Keratinocyte (primary cell): Measurements from ENCODE around the gene PFKFB4. TPM values are rescaled to one million over a fixed set of nuclear protein-coding genes. Genes with fewer than 3 reads are reported as not detected.

Experiments used
- DNase-seq: peaks from one replicate; pipeline ENCODE4 v3.0.0-alpha.2; 2011; ENCODE audit warnings: low read depth, missing footprints, low spot score
- FAIRE-seq: peaks from 2 replicates; lab custom pipeline; 2011; peaks lifted over from hg19 to GRCh38; lab: Jason Lieb, UNC
- H2AFZ ChIP-seq: 2 replicates; pipeline ENCODE4 v1.6.0; 2012; ENCODE audit warnings: low read length, control low read depth, inconsistent platforms; ENCODE audit not compliant: control insufficient read depth
- H3K27ac ChIP-seq: 2 replicates; pipeline ENCODE4 v1.5.1; 2011; ENCODE audit warnings: low read length; ENCODE audit not compliant: control insufficient read depth, insufficient read depth
- H3K27me3 ChIP-seq: 3 replicates; pipeline ENCODE4 v1.6.0; 2011; ENCODE audit warnings: low read length; ENCODE audit not compliant: control insufficient read depth, insufficient read depth; ENCODE audit errors: extremely low read depth
- H3K36me3 ChIP-seq, 2 experiments: 2 replicates in 1 of 2; 3 replicates in 1 of 2; pipeline ENCODE4 v1.5.1; 2011; ENCODE audit warnings: low read length in 2 of 2, mild to moderate bottlenecking in 1 of 2; ENCODE audit not compliant: control insufficient read depth in 2 of 2, insufficient read depth in 2 of 2; ENCODE audit errors: extremely low read depth in 1 of 2
- H3K4me1 ChIP-seq: 3 replicates; pipeline ENCODE4 v1.5.1; 2011; ENCODE audit warnings: low read length; ENCODE audit not compliant: control insufficient read depth, insufficient read depth; ENCODE audit errors: extremely low read depth
- H3K4me2 ChIP-seq: 3 replicates; pipeline ENCODE4 v1.6.0; 2011; ENCODE audit warnings: low read depth, low read length; ENCODE audit not compliant: control insufficient read depth, insufficient read depth; ENCODE audit errors: extremely low read depth
- H3K4me3 ChIP-seq, 3 experiments: fragments of 200-600 bp in 1 of 3; sonication (generic) in 1 of 3; 2 replicates in 2 of 3; 3 replicates in 1 of 3; pipeline ENCODE4 v1.5.1; 2011 to 2016; ENCODE audit warnings: low read length in 3 of 3, mild to moderate bottlenecking in 3 of 3, control low read depth in 2 of 3, inconsistent platforms in 1 of 3, low read depth in 1 of 3, mixed read lengths in 1 of 3, mixed run types in 1 of 3, moderate library complexity in 1 of 3; ENCODE audit not compliant: control insufficient read depth in 2 of 3, insufficient read depth in 2 of 3; ENCODE audit errors: extremely low read depth in 1 of 3
- H3K79me2 ChIP-seq: 2 replicates; pipeline ENCODE4 v1.6.0; 2012; ENCODE audit warnings: low read length; ENCODE audit not compliant: control insufficient read depth, insufficient read depth
- H3K9ac ChIP-seq: 3 replicates; pipeline ENCODE4 v1.6.0; 2011; ENCODE audit warnings: low read length; ENCODE audit not compliant: control insufficient read depth, insufficient read depth; ENCODE audit errors: extremely low read depth
- H3K9me1 ChIP-seq: 3 replicates; pipeline ENCODE4 v1.6.0; 2011; ENCODE audit warnings: low read length; ENCODE audit not compliant: control insufficient read depth, insufficient read depth; ENCODE audit errors: extremely low read depth
- H3K9me3 ChIP-seq: 2 replicates; pipeline ENCODE4 v1.5.1; 2012; ENCODE audit warnings: low read depth, low read length; ENCODE audit not compliant: control insufficient read depth
- H4K20me1 ChIP-seq: 3 replicates; pipeline ENCODE4 v1.6.0; 2011; ENCODE audit warnings: low read length; ENCODE audit not compliant: control insufficient read depth, insufficient read depth; ENCODE audit errors: extremely low read depth
- CTCF ChIP-seq, 3 experiments: IDR thresholded peaks in 1 of 3; conservative IDR thresholded peaks in 1 of 3; optimal IDR thresholded peaks in 1 of 3; 2 replicates in 2 of 3; 3 replicates in 1 of 3; pipeline versions ENCODE3 to v1.5.1; 2011; ENCODE audit warnings: low read length in 3 of 3, mild to moderate bottlenecking in 3 of 3, moderate library complexity in 2 of 3, control low read depth in 1 of 3, inconsistent platforms in 1 of 3; ENCODE audit not compliant: insufficient read depth in 2 of 3; ENCODE audit errors: extremely low read depth in 1 of 3
- EZH2 ChIP-seq: IDR thresholded peaks from one replicate; pipeline ENCODE4 v1.6.1; 2012; ENCODE audit warnings: inconsistent platforms, mild to moderate bottlenecking, low read length, moderate library complexity
- dilution Hi-C: fragments of 300-500 bp; cut with MboI; formaldehyde crosslinking; loops from one replicate; pipeline ENCODE4 v1.7.0; 2020; ENCODE audit warnings: low sequenced_read_pairs; ENCODE audit not compliant: extremely low pct_ligation_motif_present
- polyA plus RNA-seq, 5 experiments: library from polyadenylated mRNA; depleted of rRNA in 3 of 5; stranded (reverse) in 3 of 5; stranded (forward) in 1 of 5; unstranded in 1 of 5; fragments of >200 nt; gene quantifications; 1 replicate in 1 of 5; 2 replicates in 3 of 5; 3 replicates in 1 of 5; pipeline versions ENCODE4 v1.2.1 to v1.2.3, GENCODE V29; 2011 to 2012; ENCODE audit warnings: missing spikeins in 2 of 5, low read depth in 1 of 5, low replicate concordance in 1 of 5

PFKFB4 gene
- polyA plus RNA-seq, 1 donor (not counting 4 experiments of a cell fraction or from before 2014, with no cell fraction given), result 15.1 TPM

GRCh38 chr3:48528048-48528447 lies 28.6 kb downstream of the PFKFB4 start:
- Histone ChIP-seq H3K9me3 (no peaks in the 10 kb centered on the region), H3K27me3 (no peaks in the 10 kb centered on the region), H3K36me3 (peaks cover 16 to 21% of the 10 kb centered on the region in 2 experiments), H3K79me2 (no peaks in the 10 kb centered on the region), H2AFZ (no peak overlapping the region), H3K4me3 (no peak overlapping the region), H3K9ac (no peak overlapping the region), H3K27ac (no peak overlapping the region), H4K20me1 (no peaks in the 10 kb centered on the region), H3K9me1 (no peaks in the 10 kb centered on the region), H3K4me2 (no peak overlapping the region), H3K4me1 (no peaks in the 10 kb centered on the region)
- DNase-seq (no peak), FAIRE-seq (no peak)
- no peak for TF ChIP-seq EZH2
- no peak for TF ChIP-seq CTCF (optimal IDR thresholded peaks at IDR 0.05 in 1 of 3, IDR thresholded peaks at IDR 0.05 in 1 of 3, conservative IDR thresholded peaks at IDR 0.05 in 1 of 3; ENCODE audit: extremely low read depth in 1 of 3, insufficient read depth in 2 of 3, low read length in 3 of 3)
- dilution Hi-C loops, result no loop called here

DNA sequence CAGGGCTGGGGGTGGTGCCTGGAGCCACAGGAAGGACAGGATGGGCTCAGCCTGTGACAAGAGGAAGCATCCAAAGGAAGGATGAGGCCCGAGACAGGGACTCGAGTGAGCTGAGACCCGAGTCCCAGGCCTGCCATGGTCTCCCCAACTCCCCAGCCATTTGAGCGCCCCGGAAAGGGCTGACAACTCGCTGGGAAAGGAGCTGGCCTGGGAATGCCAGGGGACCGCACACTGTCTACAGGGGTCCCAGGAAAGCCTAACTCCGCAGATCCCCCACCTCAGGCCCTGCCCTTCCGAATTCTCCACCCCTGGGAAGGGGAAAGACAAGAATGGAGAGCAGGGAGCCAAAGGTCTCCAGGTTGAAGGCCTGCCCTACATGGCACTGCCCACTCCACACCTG lies 31.6 kb downstream of the PFKFB4 start:
- Histone ChIP-seq H3K27ac (no peak overlapping the region), H3K4me1 (no peaks in the 10 kb centered on the region), H3K27me3 (no peaks in the 10 kb centered on the region), H3K4me3 (no peak overlapping the region), H3K4me2 (no peak overlapping the region), H3K79me2 (no peaks in the 10 kb centered on the region), H2AFZ (no peak overlapping the region), H3K9me1 (no peaks in the 10 kb centered on the region), H3K36me3 (peaks cover 19 to 20% of the 10 kb centered on the region in 2 experiments), H3K9me3 (no peaks in the 10 kb centered on the region), H3K9ac (no peak overlapping the region), H4K20me1 (no peaks in the 10 kb centered on the region)
- FAIRE-seq (no peak), DNase-seq (no peak)
- dilution Hi-C loops, result no loop called here
- TF ChIP-seq EZH2 (no peak), CTCF (optimal IDR thresholded peaks at IDR 0.05 in 1 of 3, IDR thresholded peaks at IDR 0.05 in 1 of 3, conservative IDR thresholded peaks at IDR 0.05 in 1 of 3; ENCODE audit: extremely low read depth in 1 of 3, insufficient read depth in 2 of 3, low read length in 3 of 3) (no peak)
